SU-DHL-6 (cell line): ENCODE results near the gene RBMS3.

Experiments
- H2AFZ ChIP-seq: fragments of 200-600 bp; sonication (generic); 2 replicates; pipeline ENCODE4 v1.6.1; 2014; ENCODE audit warnings: low read depth, mild to moderate bottlenecking, moderate library complexity, mixed read lengths, antibody characterized with exemption, low read length; ENCODE audit not compliant: severe bottlenecking
- H3F3A ChIP-seq: fragments of 200-600 bp; shearing (Covaris generic); 2 replicates; pipeline ENCODE4 v1.6.0; 2016; ENCODE audit warnings: antibody characterized with exemption, mild to moderate bottlenecking; ENCODE audit not compliant: insufficient read depth
- H3K27ac ChIP-seq: fragments of 200-600 bp; sonication (generic); 2 replicates; pipeline ENCODE4 v1.5.1; 2016; ENCODE audit warnings: low read depth, mild to moderate bottlenecking, low read length, moderate library complexity, mixed read lengths
- H3K27me3 ChIP-seq: fragments of 200-600 bp; sonication (generic), shearing (Covaris generic); 2 replicates; pipeline ENCODE4 v1.6.0; 2014; ENCODE audit warnings: mild to moderate bottlenecking, low read length
- H3K36me3 ChIP-seq: fragments of 200-600 bp; sonication (generic); 2 replicates; pipeline ENCODE4 v1.6.1; 2014; ENCODE audit warnings: mild to moderate bottlenecking, low read length, mixed read lengths
- H3K4me2 ChIP-seq: fragments of 300-600, 200-600 bp; shearing (Covaris generic), sonication (generic); 2 replicates; pipeline ENCODE4 v1.6.0; 2014; ENCODE audit warnings: low read length, low read depth, mild to moderate bottlenecking; ENCODE audit not compliant: poor library complexity, severe bottlenecking
- H3K4me3 ChIP-seq: fragments of 200-600 bp; sonication (generic); 2 replicates; pipeline ENCODE4 v1.5.1; 2014; ENCODE audit warnings: antibody characterized with exemption, low read length, mild to moderate bottlenecking, mixed read lengths; ENCODE audit not compliant: insufficient read depth, poor library complexity, severe bottlenecking
- H3K79me2 ChIP-seq: fragments of 200-600 bp; sonication (generic); 2 replicates; pipeline ENCODE4 v1.6.1; 2014; ENCODE audit warnings: mild to moderate bottlenecking, low read length, moderate library complexity; ENCODE audit not compliant: insufficient read depth
- H3K9ac ChIP-seq: fragments of 200-600 bp; sonication (generic); 2 replicates; pipeline ENCODE4 v1.7.0; 2014; ENCODE audit warnings: mild to moderate bottlenecking, low read length
- H3K9me2 ChIP-seq: fragments of 200-600 bp; sonication (generic); replicated peaks from 2 replicates; pipeline ENCODE4 v1.6.1; 2014; ENCODE audit warnings: low read length; ENCODE audit not compliant: insufficient read depth
- H3K9me3 ChIP-seq: fragments of 200-600 bp; sonication (generic); 2 replicates; pipeline ENCODE4 v1.6.1; 2014; ENCODE audit warnings: low read length, mixed read lengths; ENCODE audit not compliant: insufficient read depth
- H4K20me1 ChIP-seq: fragments of 200-600 bp; sonication (generic); 2 replicates; pipeline ENCODE4 v1.6.1; 2014; ENCODE audit warnings: low read depth, mild to moderate bottlenecking, antibody characterized with exemption, low read length, moderate library complexity, mixed read lengths
- CTCF ChIP-seq: fragments of 200-600 bp; sonication (generic); IDR thresholded peaks from one replicate; pipeline ENCODE4 v1.5.1; 2017; ENCODE audit warnings: antibody characterized with exemption, mild to moderate bottlenecking, low read length, moderate library complexity; ENCODE audit not compliant: insufficient read depth, poor library complexity, severe bottlenecking
- EZH2phosphoT487 ChIP-seq: fragments of 200-600 bp; sonication (generic), shearing (Covaris generic); conservative IDR thresholded peaks from 2 replicates; pipeline ENCODE4 v1.6.1; 2018; ENCODE audit warnings: mild to moderate bottlenecking, antibody characterized with exemption, low read length, moderate library complexity, mixed read lengths

Gene RBMS3

GRCh38 chr3:29337565-29337964, 56.7 kb downstream of the RBMS3 start:
- Histone ChIP-seq H2AFZ (no peak overlapping the region), H3K4me2 (no peak overlapping the region), H3K36me3 (no peaks in the 10 kb centered on the region), H3K27ac (no peak overlapping the region), H4K20me1 (no peaks in the 10 kb centered on the region), H3K27me3 (no peaks in the 10 kb centered on the region), H3F3A (no peaks in the 10 kb centered on the region), H3K9ac (no peak overlapping the region), H3K79me2 (no peaks in the 10 kb centered on the region), H3K9me3 (no peaks in the 10 kb centered on the region), H3K4me3 (no peak overlapping the region), H3K9me2 (no peaks in the 10 kb centered on the region)
- TF ChIP-seq CTCF (no peak), EZH2phosphoT487 (no peak)

- H3K4me3 ChIP-seq = no peak overlapping the region
- no peaks in the 10 kb centered on the region for H3K36me3 ChIP-seq
- no peaks in the 10 kb centered on the region for H3K9me3 ChIP-seq
- H4K20me1 ChIP-seq = no peaks in the 10 kb centered on the region
- H3K79me2 ChIP-seq = no peaks in the 10 kb centered on the region
- H3K4me2 ChIP-seq = no peak overlapping the region
- no peaks in the 10 kb centered on the region for H3K27me3 ChIP-seq
- TF ChIP-seq CTCF = no peak
- no peak for TF ChIP-seq EZH2phosphoT487
- H3K9ac ChIP-seq = no peak overlapping the region
- no peak overlapping the region for H2AFZ ChIP-seq
- H3K27ac ChIP-seq = no peak overlapping the region
- no peaks in the 10 kb centered on the region for H3F3A ChIP-seq
- H3K9me2 ChIP-seq = no peaks in the 10 kb centered on the region
These were observed 57.5 kb downstream of the RBMS3 start for GRCh38 chr3:29338377-29338776.

- H3F3A ChIP-seq = no peaks in the 10 kb centered on the region
- no peaks in the 10 kb centered on the region for H3K36me3 ChIP-seq
- TF ChIP-seq CTCF (no peak), EZH2phosphoT487 (no peak)
- no peaks in the 10 kb centered on the region for H4K20me1 ChIP-seq
- no peaks in the 10 kb centered on the region for H3K9me2 ChIP-seq
- no peaks in the 10 kb centered on the region for H3K27me3 ChIP-seq
- H3K9ac ChIP-seq = no peak overlapping the region
- no peak overlapping the region for H2AFZ ChIP-seq
- no peaks in the 10 kb centered on the region for H3K79me2 ChIP-seq
- H3K4me3 ChIP-seq = no peak overlapping the region
- no peak overlapping the region for H3K4me2 ChIP-seq
- H3K27ac ChIP-seq = no peak overlapping the region
- no peaks in the 10 kb centered on the region for H3K9me3 ChIP-seq
These were observed 58.4 kb downstream of the RBMS3 start for GRCh38 chr3:29339016-29339833.
